HL-60 (cell line): Measurements from ENCODE around the gene ROPN1L.

Source experiments
- DNase-seq, 2 experiments: peaks; one replicate each; pipeline ENCODE4 v3.0.0-alpha.2; 2010 to 2020; ENCODE audit warnings: low read depth in 1 of 2, low spot score in 1 of 2
- H3K27ac ChIP-seq: fragments of 250-450 bp; sonication (Bioruptor Pico); replicated peaks from 2 replicates; pipeline ENCODE4 v1.5.1; 2020; ENCODE audit warnings: mild to moderate bottlenecking, moderate library complexity
- H3K27me3 ChIP-seq: fragments of 250-450 bp; sonication (Bioruptor Pico); 2 replicates; pipeline ENCODE4 v1.5.1; 2021; ENCODE audit warnings: mild to moderate bottlenecking, moderate library complexity; ENCODE audit not compliant: insufficient read depth, poor library complexity, severe bottlenecking
- H3K4me3 ChIP-seq: replicated peaks from 2 replicates; pipeline ENCODE4 v1.5.1; 2011; ENCODE audit warnings: mild to moderate bottlenecking, control low read depth, low read length; ENCODE audit not compliant: insufficient read depth
- CTCF ChIP-seq: IDR thresholded peaks from one replicate; pipeline ENCODE4 v1.5.1; 2011; ENCODE audit warnings: low read length, control low read depth, inconsistent platforms; ENCODE audit not compliant: insufficient read depth
- GABPA ChIP-seq: IDR thresholded peaks from 2 replicates; pipeline ENCODE4 v1.6.1; 2012; ENCODE audit warnings: low read depth
- POLR2AphosphoS5 ChIP-seq: IDR thresholded peaks from 2 replicates; pipeline ENCODE4 v1.6.1; 2012; ENCODE audit warnings: low read depth
- REST ChIP-seq: IDR thresholded peaks from 2 replicates; pipeline ENCODE4 v1.6.1; 2012; ENCODE audit warnings: low read depth; ENCODE audit not compliant: insufficient replicate concordance
- SPI1 ChIP-seq: IDR thresholded peaks from 2 replicates; pipeline ENCODE4 v1.6.1; 2012; ENCODE audit warnings: low read depth, mild to moderate bottlenecking, borderline replicate concordance

ROPN1L gene

GRCh38 chr5:10459080-10460055 is 17.7 kb downstream of the ROPN1L start:
- DNase-seq = no peak
- no peak overlapping the region for H3K27ac ChIP-seq
- TF ChIP-seq CTCF (no peak), SPI1 (no peak), POLR2AphosphoS5 (no peak), GABPA (no peak), REST (no peak)
- no peaks in the 10 kb centered on the region for H3K27me3 ChIP-seq
- no peak overlapping the region for H3K4me3 ChIP-seq

- no peak for TF ChIP-seq REST
- no peak overlapping the region for H3K4me3 ChIP-seq
- no peak for DNase-seq
- H3K27me3 ChIP-seq = no peaks in the 10 kb centered on the region
- no peak overlapping the region for H3K27ac ChIP-seq
Measured at GRCh38 chr5:10460252-10460906, 18.7 kb downstream of the ROPN1L start.

GRCh38 chr5:10461041-10461440 is 19.4 kb downstream of the ROPN1L start:
- Histone ChIP-seq H3K27ac (no peak overlapping the region), H3K4me3 (no peak overlapping the region), H3K27me3 (no peaks in the 10 kb centered on the region)
- TF ChIP-seq REST (no peak), SPI1 (no peak), CTCF (no peak), POLR2AphosphoS5 (no peak), GABPA (no peak)
- DNase-seq = no peak
